Osteocyte (in vitro differentiated cells): Measurements from ENCODE around the gene LEMD2. TPM values are rescaled to one million over a fixed set of nuclear protein-coding genes. Genes with fewer than 3 reads are reported as not detected.

Source experiments
- DNase-seq: peaks from one replicate; pipeline ENCODE4 v3.0.0; 2021; ENCODE audit warnings: mixed read lengths; ENCODE audit not compliant: unreplicated experiment; ENCODE audit errors: extremely low spot score
- H3K27ac Mint-ChIP-seq: one replicate; pipeline ENCODE4 v1.8.0; 2021; ENCODE audit warnings: mild to moderate bottlenecking, mixed read lengths; ENCODE audit not compliant: unreplicated experiment
- H3K27me3 Mint-ChIP-seq: one replicate; pipeline ENCODE4 v1.8.0; 2021; ENCODE audit warnings: mixed read lengths; ENCODE audit not compliant: unreplicated experiment
- H3K36me3 Mint-ChIP-seq: one replicate; pipeline ENCODE4 v1.8.0; 2021; ENCODE audit warnings: mixed read lengths; ENCODE audit not compliant: unreplicated experiment
- H3K4me1 Mint-ChIP-seq: one replicate; pipeline ENCODE4 v1.8.0; 2021; ENCODE audit warnings: mixed read lengths; ENCODE audit not compliant: unreplicated experiment
- H3K4me3 Mint-ChIP-seq: one replicate; pipeline ENCODE4 v1.8.0; 2021; ENCODE audit warnings: mild to moderate bottlenecking, moderate library complexity, mixed read lengths; ENCODE audit not compliant: unreplicated experiment
- H3K9me3 Mint-ChIP-seq: one replicate; pipeline ENCODE4 v1.8.0; 2021; ENCODE audit warnings: mixed read lengths; ENCODE audit not compliant: unreplicated experiment
- total RNA-seq: library from RNA; stranded (reverse); gene quantifications from 2 replicates; pipeline ENCODE4 v1.2.1, GENCODE V29; 2021
- TF ChIP-seq, protein P1 (sequence below): fragments of 200-600 bp; sonication (generic); IDR thresholded peaks from 2 replicates; pipeline ENCODE4 v1.5.0; 2021; ENCODE audit warnings: antibody characterized with exemption, mild to moderate bottlenecking, moderate library complexity

Gene LEMD2
- total RNA-seq, 1 donor from 2014 or later: 70.4 TPM

DNA sequence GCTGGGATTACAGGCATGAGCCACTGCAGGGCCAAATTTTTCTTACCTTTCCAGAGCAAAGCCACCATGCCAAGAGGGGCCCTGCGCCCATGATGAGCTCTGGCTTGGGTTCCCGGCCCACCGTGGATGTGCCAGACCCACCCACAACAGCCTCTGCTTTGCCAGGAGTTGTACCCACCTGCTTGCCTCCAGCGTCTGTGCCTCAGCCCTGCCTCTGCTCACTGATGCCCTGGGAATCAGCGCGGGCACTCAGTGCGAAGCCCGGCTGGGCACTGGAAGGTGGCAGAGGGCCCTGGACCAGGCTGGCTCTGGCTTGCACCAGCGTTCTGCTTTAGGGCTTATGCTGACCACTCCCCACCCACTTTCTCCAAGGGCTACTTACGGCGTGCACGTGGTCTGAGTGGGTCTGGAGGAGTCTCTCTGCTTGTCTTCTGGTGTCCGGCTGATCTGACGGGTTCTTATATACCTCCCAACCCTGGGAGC, 14.7 kb upstream of the LEMD2 start, which contains the start of gene MLN:
Gene MLN, minus strand, starts transcription at position 433 of the 483 bp plus-strand sequence. CDS start 2,840 bp downstream, outside the sequence.
- Mint-ChIP-seq H3K27me3 (peaks cover 31% of the 10 kb centered on the region), H3K4me3 (no peak within 1 kb of the TSS), H3K9me3 (no peaks in the 10 kb centered on the region), H3K36me3 (no peaks in the 10 kb centered on the region), H3K27ac (no peak within 1 kb of the TSS), H3K4me1 (peaks cover 16% of the 10 kb centered on the region)
- DNase-seq: no peak
- TF ChIP-seq, protein P1, sequence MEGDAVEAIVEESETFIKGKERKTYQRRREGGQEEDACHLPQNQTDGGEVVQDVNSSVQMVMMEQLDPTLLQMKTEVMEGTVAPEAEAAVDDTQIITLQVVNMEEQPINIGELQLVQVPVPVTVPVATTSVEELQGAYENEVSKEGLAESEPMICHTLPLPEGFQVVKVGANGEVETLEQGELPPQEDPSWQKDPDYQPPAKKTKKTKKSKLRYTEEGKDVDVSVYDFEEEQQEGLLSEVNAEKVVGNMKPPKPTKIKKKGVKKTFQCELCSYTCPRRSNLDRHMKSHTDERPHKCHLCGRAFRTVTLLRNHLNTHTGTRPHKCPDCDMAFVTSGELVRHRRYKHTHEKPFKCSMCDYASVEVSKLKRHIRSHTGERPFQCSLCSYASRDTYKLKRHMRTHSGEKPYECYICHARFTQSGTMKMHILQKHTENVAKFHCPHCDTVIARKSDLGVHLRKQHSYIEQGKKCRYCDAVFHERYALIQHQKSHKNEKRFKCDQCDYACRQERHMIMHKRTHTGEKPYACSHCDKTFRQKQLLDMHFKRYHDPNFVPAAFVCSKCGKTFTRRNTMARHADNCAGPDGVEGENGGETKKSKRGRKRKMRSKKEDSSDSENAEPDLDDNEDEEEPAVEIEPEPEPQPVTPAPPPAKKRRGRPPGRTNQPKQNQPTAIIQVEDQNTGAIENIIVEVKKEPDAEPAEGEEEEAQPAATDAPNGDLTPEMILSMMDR: no peak

DNA sequence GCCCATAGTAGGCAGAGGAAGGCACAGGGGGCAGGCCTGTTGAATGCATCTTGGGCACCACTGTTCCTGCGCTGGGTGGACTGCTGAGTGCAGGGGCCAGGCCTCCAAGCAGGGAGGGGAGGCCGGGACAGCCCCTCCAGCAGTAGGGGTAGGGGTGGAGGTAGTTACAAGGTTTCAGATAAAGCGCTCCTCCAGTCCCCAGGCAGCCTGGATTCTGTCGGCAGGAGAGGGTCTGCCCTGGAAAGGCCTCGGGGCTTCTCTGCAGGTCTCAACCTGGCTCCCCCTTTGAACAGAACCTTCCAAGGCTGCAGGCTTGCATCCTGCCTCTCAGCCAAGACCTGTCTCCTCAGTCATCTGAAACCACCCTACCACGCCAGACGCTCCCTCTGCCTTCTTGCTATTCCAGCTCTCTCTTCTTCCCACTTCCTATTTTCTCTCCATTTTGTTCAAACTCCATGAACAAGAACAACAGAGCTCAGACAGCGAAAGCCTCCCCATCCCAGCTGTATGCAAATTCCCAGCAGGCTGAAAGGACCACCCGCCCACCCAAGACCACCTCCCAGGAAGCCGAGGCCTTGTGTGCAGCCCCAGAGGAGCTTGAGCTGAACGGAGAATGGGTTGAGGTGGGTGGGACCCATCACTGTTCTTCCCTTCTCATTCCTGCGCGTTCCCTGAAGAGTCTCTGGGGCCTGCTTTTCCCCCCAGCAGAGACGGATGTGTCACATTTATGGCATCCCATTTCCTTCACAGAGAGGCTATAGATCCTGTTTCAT, 13.4 kb upstream of the LEMD2 start:
- Mint-ChIP-seq H3K9me3 (no peaks in the 10 kb centered on the region), H3K27ac (no peak overlapping the region)
- TF ChIP-seq, protein P1: no peak

DNA sequence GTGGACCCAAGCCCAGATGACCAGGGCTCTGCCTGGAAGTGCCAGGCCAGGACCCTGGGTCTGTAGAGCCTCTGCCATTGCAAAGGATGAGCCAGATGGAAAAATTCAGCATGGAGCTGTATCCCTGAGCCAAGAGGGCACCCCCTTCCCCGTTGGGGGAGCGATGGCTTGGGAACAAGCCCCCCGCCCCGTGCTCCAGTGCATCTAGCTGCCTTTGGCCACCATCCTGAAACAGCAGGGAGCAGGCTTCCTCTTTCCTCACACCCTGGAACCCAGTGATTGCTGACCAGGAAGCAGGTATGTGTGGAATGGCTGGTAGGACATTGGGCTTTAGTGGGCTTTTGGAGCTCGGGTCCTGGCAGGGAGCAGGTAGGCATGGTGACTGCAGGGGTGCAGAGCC, 12.7 kb upstream of the LEMD2 start:
- H3K4me1 Mint-ChIP-seq: peaks cover 16% of the 10 kb centered on the region
- H3K36me3 Mint-ChIP-seq: no peaks in the 10 kb centered on the region
- H3K9me3 Mint-ChIP-seq: no peaks in the 10 kb centered on the region
- peaks cover 16% of the 10 kb centered on the region for H3K27me3 Mint-ChIP-seq
- TF ChIP-seq, protein P1: no peak
- H3K4me3 Mint-ChIP-seq: no peak overlapping the region
- H3K27ac Mint-ChIP-seq: no peak overlapping the region
- DNase-seq: no peak

More for the DNA sequence above, 13.4 kb upstream of the LEMD2 start:
- no peak overlapping the region for H3K4me3 Mint-ChIP-seq
- H3K27me3 Mint-ChIP-seq: peaks cover 20% of the 10 kb centered on the region
- DNase-seq: no peak
- no peaks in the 10 kb centered on the region for H3K36me3 Mint-ChIP-seq
- H3K4me1 Mint-ChIP-seq: peaks cover 16% of the 10 kb centered on the region

DNA sequence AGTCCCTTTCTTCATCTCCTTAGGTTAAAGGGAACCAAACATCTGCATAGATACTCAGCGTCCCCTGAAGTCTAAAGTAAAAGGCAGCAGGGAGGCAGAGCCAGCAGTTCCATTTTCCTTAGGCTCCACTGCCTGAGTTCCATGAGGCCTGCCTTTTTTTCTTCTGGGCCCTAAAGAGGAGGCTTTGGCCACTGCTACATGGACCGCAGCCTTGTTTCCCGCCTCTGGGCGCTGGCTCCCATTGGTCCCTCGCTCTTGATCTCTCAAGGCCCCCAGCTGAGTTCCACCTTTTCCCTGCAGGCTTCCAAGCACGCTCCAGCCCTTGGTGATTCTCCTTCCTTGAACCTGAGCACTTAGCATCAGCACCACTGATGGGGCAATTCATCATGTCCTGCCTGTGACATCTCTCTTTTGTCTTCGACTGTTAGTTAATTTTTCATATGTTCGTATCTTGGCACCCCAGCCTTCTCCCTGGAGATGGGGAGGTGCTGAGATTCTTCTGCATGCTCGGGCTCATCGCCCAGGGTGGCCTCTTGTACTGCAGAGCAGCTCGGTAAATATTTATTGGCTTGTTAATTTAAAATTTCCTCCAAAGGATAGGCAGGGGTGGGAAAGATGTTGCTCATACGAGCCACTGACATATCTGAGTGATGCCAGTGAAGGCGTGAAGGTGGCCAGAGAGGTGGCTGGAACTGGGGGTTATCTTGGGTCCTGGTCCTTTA, 11.5 kb upstream of the LEMD2 start:
- Mint-ChIP-seq H3K36me3 (no peaks in the 10 kb centered on the region), H3K4me3 (no peak overlapping the region), H3K4me1 (peaks cover 16% of the 10 kb centered on the region), H3K9me3 (no peaks in the 10 kb centered on the region), H3K27ac (no peak overlapping the region), H3K27me3 (peaks cover 12% of the 10 kb centered on the region)
- TF ChIP-seq, protein P1: no peak
- DNase-seq: no peak
